Prostate gland (tissue), 2 donors: ENCODE results near the gene ATP6V1A. TPM values are rescaled to one million over a fixed set of nuclear protein-coding genes. Genes with fewer than 3 reads are reported as not detected.

ENCODE experiments used
- DNase-seq: peaks from one replicate; pipeline ENCODE4 v3.0.0-alpha.2; 2019; ENCODE audit warnings: low spot score
- H3K27ac ChIP-seq, 2 donors: fragments of 200-600 bp; sonication (generic); 2 replicates each; pipeline ENCODE4 v1.5.1; 2017 to 2019
- H3K27me3 ChIP-seq: fragments of 200-600 bp; sonication (generic); replicated peaks from 2 replicates; pipeline ENCODE4 v1.5.1; 2019; ENCODE audit not compliant: insufficient read depth
- H3K36me3 ChIP-seq, 2 donors: fragments of 200-600 bp; sonication (generic); 1 replicate in 1 of 2; 2 replicates in 1 of 2; pipeline versions ENCODE4 v1.5.1 to v1.8.1; 2017 to 2019
- H3K4me1 ChIP-seq: fragments of 200-600 bp; sonication (generic); replicated peaks from 2 replicates; pipeline ENCODE4 v1.5.1; 2019
- H3K4me3 ChIP-seq, 2 donors: fragments of 200-600 bp; sonication (generic); 2 replicates each; pipeline ENCODE4 v1.5.1; 2017 to 2019
- H3K9me3 ChIP-seq: fragments of 200-600 bp; sonication (generic); 2 replicates; pipeline ENCODE4 v1.5.1; 2017
- POLR2A ChIP-seq: fragments of 450-650 bp; IDR thresholded peaks from one replicate; pipeline ENCODE4 v1.6.1; 2016; ENCODE audit warnings: antibody characterized with exemption, mild to moderate bottlenecking
- POLR2AphosphoS5 ChIP-seq: sonication (generic); formaldehyde crosslinking; IDR thresholded peaks from one replicate; pipeline ENCODE4 v1.6.1; 2017; ENCODE audit warnings: antibody characterized with exemption
- WGBS: methylation state at CpG from one replicate; pipeline ENCODE4 v1.1.5; 2018; 5-methylcytosine and 5-hydroxymethylcytosine counted together
- intact Hi-C: fragments of 100-400 bp; cut with DNase I; formaldehyde crosslinking; loops from one replicate; pipeline ENCODE4 v1.14.2; 2022
- total RNA-seq, 2 donors: library from RNA; depleted of rRNA; stranded (reverse); fragments of >200 nt; gene quantifications; one replicate each; pipeline ENCODE4 v1.1.0, GENCODE V29; 2016
- TF ChIP-seq, protein P1 (sequence below), 4 experiments: fragments of 200-600 bp in 2 of 4; fragments of 450-650 bp in 2 of 4; sonication (generic) in 2 of 4; IDR thresholded peaks; 1 replicate in 3 of 4; 2 replicates in 1 of 4; pipeline ENCODE4 v1.5.1; 2016 to 2019; ENCODE audit warnings: antibody characterized with exemption in 4 of 4, mild to moderate bottlenecking in 2 of 4, moderate library complexity in 2 of 4

The ATP6V1A gene
- total RNA-seq, 2 donors from 2014 or later: 43.4 to 60.4 TPM

DNA sequence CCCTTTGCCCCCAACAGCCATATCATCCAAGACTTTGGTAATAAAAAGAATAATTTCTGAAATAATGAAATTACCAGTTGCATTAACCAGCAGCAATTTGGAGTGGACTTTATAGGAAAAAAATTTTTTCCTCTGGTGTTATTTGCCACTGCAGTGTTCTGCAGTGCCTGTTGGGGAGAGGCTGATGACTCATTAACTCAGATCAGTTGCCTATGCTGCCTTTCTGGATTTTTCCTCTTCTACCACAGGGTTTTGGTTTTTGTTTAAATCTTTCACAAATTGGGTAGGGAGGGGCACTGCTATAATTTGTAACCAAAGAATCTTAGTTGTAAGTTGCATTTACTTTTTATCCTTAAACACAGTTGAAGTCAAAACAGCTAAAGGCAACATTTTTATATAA lies 22.7 kb downstream of the ATP6V1A start:
- Histone ChIP-seq H3K4me1 (no peaks in the 10 kb centered on the region), H3K36me3 (no peaks in the 10 kb centered on the region), H3K27ac (no peak overlapping the region), H3K9me3 (no peaks in the 10 kb centered on the region), H3K27me3 (no peaks in the 10 kb centered on the region), H3K4me3 (no peak overlapping the region)
- no peak for DNase-seq
- no peak for TF ChIP-seq POLR2AphosphoS5
- TF ChIP-seq, protein P1, sequence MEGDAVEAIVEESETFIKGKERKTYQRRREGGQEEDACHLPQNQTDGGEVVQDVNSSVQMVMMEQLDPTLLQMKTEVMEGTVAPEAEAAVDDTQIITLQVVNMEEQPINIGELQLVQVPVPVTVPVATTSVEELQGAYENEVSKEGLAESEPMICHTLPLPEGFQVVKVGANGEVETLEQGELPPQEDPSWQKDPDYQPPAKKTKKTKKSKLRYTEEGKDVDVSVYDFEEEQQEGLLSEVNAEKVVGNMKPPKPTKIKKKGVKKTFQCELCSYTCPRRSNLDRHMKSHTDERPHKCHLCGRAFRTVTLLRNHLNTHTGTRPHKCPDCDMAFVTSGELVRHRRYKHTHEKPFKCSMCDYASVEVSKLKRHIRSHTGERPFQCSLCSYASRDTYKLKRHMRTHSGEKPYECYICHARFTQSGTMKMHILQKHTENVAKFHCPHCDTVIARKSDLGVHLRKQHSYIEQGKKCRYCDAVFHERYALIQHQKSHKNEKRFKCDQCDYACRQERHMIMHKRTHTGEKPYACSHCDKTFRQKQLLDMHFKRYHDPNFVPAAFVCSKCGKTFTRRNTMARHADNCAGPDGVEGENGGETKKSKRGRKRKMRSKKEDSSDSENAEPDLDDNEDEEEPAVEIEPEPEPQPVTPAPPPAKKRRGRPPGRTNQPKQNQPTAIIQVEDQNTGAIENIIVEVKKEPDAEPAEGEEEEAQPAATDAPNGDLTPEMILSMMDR (IDR thresholded peaks at IDR 0.05): no peak
- no peak for TF ChIP-seq POLR2A
- intact Hi-C loops: no loop called here

DNA sequence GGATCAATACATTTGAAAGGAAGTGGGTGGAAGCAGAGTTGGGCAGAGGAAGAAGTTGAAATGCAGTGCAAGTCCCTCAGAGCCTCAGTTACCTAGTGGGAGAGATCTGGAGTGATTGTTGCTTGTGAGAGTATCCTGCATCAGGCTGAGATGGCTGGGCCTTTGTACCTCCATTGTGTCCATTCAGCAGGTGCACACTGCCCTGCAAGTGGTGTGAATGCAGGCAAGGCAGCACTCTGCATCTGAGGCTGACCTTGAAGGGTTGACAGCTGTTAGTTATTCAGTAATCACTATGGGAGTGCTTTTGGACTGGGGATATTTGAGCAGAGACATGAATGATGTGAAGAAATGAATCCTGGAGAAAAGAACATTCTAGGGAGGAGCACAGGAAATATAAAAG lies 25.2 kb downstream of the ATP6V1A start:
- Histone ChIP-seq H3K27me3 (no peaks in the 10 kb centered on the region), H3K27ac (no peak overlapping the region), H3K4me1 (no peaks in the 10 kb centered on the region), H3K4me3 (no peak overlapping the region), H3K9me3 (no peaks in the 10 kb centered on the region), H3K36me3 (no peaks in the 10 kb centered on the region)
- TF ChIP-seq, protein P1 (IDR thresholded peaks at IDR 0.05): no peak
- TF ChIP-seq POLR2A: no peak
- no peak for TF ChIP-seq POLR2AphosphoS5
- intact Hi-C loops: no loop called here
- no peak for DNase-seq

DNA sequence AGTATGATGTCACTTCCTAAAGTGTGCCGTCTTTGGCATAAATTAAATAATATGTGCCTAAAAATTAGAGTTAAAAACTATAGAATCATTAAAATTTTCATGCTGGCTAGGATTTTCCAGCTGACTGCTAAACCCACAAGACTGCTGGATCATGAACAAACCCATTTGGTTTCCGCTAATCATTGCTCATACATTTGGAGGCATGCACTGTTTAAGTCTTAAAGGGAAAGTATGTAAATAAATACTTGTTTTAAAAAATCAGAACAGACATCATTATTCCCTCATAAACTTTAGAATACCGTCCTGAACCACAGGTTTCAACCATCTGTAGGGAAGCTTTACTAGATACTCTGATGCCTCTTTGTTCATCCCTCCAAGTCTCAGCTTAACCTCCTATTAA lies 26.5 kb downstream of the ATP6V1A start:
- no peak overlapping the region for H3K4me3 ChIP-seq
- H3K27ac ChIP-seq: no peak overlapping the region
- no peaks in the 10 kb centered on the region for H3K27me3 ChIP-seq
- H3K9me3 ChIP-seq: no peaks in the 10 kb centered on the region
- 69% methylated on average over 3 of the region's 3 CpGs for WGBS
- no peak for TF ChIP-seq POLR2AphosphoS5
- no peak for TF ChIP-seq POLR2A
- TF ChIP-seq, protein P1 (IDR thresholded peaks at IDR 0.05): no peak
- no peaks in the 10 kb centered on the region for H3K4me1 ChIP-seq
- intact Hi-C loops: no loop called here
- DNase-seq: no peak
- no peaks in the 10 kb centered on the region for H3K36me3 ChIP-seq

DNA sequence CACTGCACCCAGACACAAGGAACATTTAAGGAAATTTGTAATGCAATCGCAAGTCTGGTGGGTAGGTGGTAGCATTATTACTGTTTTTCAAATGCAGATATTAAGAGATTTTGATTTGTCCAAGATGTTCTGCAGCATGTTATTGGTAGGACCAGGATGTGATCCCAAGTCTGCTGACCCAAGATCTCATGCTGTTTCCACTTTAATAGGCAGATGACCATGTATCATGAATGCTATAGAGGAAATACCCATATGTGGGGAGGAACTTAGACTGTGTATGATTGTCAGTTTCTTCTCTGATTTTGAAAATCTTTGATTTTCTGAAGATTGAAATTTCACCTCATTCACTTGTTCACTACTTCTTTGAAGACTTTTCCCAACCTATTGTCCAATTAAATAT lies 28.7 kb downstream of the ATP6V1A start:
- 100% methylated on average over 1 of the region's 1 CpG for WGBS
- TF ChIP-seq, protein P1 (IDR thresholded peaks at IDR 0.05): no peak
- TF ChIP-seq POLR2A (no peak), POLR2AphosphoS5 (no peak)

DNA sequence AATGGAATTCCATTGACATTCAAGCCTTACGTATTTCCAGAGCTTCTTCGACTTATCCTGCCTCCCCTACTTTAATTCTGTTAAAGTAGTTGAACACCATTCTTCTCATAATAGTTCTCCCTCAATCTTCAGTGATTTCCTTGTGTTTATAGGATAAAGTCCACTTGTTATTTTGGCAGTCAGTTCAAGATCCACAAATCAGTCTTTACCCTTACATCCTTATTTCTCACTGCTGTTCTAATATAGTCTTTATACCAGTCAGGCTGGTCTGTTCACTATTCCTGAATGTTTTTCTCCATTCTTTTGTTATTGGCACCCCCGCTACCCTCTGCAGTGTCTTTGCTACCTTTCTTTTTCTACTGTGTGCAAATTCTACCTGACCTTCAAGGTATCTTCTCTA lies 29.7 kb downstream of the ATP6V1A start:
- Histone ChIP-seq H3K9me3 (no peaks in the 10 kb centered on the region), H3K27ac (no peak overlapping the region), H3K4me1 (no peaks in the 10 kb centered on the region), H3K36me3 (no peaks in the 10 kb centered on the region), H3K4me3 (no peak overlapping the region), H3K27me3 (no peaks in the 10 kb centered on the region)
- TF ChIP-seq POLR2A: no peak
- TF ChIP-seq, protein P1 (IDR thresholded peaks at IDR 0.05): no peak
- TF ChIP-seq POLR2AphosphoS5: no peak
- intact Hi-C loops: no loop called here
- WGBS: 68% methylated on average over 3 of the region's 3 CpGs
- DNase-seq: no peak

More for the DNA sequence above, 28.7 kb downstream of the ATP6V1A start:
- DNase-seq: no peak
- Histone ChIP-seq H3K36me3 (no peaks in the 10 kb centered on the region), H3K4me1 (no peaks in the 10 kb centered on the region), H3K9me3 (no peaks in the 10 kb centered on the region), H3K27ac (no peak overlapping the region), H3K4me3 (no peak overlapping the region), H3K27me3 (no peaks in the 10 kb centered on the region)
- intact Hi-C loops: no loop called here
